Activated gamma-delta T cell treated with anti-CD3 and anti-CD28 coated beads, Interleukin-2, amount 50 U/mL, for 16 hours (primary cell): Measurements from ENCODE around the gene LILRB1.
"Not testable (repeated sequence)": the region's sequence is repeated elsewhere in the genome, so short reads cannot be mapped to it uniquely, and the experiment has no call there.

Experiments used
- DNase-seq: peaks from one replicate; pipeline ENCODE4 v3.0.0-alpha.2; 2020; ENCODE audit warnings: low read depth

LILRB1 gene

DNA sequence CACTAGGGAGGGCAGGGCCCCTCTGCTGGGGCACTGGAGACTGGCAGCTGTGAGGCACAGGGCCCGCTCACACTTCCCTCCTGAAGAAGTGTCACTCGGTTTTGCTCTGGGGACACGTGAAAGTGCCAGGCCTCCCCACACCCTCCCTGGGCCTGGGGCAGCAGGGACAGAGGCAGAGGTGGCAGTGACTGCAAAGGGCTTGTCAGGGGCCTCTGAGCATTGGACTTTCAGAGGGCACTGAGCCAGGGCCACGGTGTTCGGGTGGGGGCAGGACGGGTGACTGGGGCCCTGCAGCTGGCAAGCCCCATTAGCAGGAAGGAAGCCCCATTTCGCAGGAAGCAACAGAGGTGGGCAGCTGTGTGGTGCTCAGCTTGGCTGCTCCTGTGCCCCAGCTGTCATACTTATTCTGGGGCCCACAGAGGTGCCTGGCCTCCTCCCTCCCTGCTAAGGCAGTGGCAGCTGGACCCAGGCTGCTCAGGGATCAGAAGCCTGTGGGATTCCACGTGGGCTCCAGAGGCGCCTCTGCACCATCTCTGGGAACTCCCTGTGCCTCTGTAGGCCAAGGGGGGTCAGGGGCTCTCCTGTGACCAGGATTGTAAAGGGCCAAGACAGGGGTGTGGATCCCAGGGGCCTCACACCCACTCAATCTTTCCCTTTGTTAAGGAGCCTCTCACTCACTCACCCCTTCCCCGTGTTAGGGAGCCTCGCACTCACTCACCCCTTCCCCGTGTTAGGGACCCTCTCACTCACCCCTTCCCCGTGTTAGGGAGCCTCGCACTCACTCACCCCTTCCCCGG is 5.2 kb upstream of the LILRB1 start:
- DNase-seq: not testable (repeated sequence)

GRCh38 chr19:54626757-54627156 is 3.5 kb upstream of the LILRB1 start:
- DNase-seq: no peak

DNA sequence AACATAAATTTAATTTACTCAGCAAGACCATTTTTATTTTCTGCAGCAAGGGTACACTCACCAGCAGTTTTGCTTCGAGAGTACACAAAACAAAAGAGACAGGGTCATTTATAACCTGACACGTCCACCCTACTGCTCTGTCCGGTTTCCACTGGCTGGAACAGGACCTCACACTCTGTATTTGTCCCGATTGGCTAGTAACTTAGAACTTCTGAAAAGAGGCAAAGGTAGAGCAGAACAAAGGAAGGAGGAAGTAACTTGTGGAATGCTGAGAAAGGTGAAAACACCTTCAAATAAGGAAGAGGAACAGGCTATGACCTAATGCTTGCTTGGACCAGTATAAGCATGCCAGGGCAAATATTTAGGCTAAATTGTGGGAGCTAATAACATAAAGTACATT is 2.4 kb upstream of the LILRB1 start:
- DNase-seq: not testable (repeated sequence)

- no peak for DNase-seq
Observed at GRCh38 chr19:54630782-54631181, 498 bp downstream of the LILRB1 start.

- DNase-seq: not testable (repeated sequence)
Observed at GRCh38 chr19:54631489-54632337, 1.4 kb downstream of the LILRB1 start.

DNA sequence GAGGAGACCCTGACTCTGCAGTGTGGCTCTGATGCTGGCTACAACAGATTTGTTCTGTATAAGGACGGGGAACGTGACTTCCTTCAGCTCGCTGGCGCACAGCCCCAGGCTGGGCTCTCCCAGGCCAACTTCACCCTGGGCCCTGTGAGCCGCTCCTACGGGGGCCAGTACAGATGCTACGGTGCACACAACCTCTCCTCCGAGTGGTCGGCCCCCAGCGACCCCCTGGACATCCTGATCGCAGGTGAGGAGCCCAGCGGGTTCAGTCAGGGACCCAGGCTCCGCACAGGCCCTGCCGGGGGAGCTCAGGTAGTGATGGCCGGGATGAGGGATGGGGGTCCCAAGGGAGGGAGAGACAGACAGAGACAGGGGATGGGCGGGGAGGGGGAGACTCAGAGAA is 2.2 kb downstream of the LILRB1 start:
- DNase-seq: not testable (repeated sequence)

DNA sequence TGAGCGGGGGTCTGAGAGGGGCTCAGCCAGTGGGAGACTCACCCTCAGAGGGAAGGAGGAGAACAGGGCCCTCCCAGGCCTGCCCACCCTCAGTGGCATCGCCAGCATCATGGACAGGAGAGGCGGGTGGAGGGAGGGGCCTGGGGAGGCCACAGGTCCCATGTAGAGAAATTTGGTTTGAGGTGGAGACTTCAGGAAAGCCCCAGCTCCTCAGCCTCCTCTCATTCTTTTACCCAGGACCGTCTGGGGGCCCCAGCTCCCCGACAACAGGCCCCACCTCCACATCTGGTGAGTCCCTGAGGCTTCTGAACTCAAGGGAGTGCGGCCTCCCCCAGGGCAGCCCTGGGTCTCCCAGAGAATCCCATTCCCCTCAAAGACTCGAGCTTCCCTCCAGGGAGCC is 3.1 kb downstream of the LILRB1 start:
- no peak for DNase-seq

DNA sequence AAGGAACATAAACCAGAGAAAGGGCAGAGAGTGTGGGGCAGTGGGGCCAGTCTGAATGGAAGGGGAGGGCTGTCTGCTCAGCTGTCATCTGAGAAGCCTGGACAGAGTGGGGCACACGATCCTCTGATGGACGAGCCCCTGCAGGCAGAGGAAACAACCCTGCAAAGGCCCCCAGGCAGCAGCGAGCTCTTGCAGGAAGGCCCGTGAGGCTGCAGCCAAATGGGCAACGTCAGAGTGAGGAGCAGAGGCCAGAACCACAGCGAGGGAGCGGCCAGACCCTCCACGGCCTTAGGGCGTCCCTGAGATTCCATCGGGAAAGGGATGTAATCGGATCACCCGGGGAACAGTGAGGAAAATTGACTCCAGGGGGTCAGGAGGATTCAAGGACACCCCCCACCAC is 5.8 kb downstream of the LILRB1 start:
- not testable (repeated sequence) for DNase-seq

DNA sequence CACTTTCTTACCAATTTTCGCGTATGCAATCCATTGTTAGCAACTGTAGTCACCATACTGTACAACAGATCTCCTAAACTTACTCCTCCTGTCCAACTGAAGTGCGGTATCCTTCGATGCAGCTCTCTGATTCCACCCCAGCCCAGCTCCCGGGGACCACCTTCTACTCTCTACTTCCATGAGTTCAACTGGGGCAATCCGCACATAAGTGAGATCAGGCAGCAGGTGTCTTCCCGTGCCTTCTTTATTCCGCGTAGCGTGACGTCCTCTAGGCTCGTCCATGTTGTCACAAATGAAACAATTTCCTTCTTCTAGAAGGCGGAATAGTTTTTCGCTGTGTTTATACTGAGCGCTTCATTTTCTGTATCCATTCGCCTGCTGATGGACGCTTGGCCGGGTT is 8.4 kb downstream of the LILRB1 start:
- no peak for DNase-seq

- DNase-seq: not testable (repeated sequence)
Observed at GRCh38 chr19:54642953-54643352, 12.7 kb downstream of the LILRB1 start.

DNA sequence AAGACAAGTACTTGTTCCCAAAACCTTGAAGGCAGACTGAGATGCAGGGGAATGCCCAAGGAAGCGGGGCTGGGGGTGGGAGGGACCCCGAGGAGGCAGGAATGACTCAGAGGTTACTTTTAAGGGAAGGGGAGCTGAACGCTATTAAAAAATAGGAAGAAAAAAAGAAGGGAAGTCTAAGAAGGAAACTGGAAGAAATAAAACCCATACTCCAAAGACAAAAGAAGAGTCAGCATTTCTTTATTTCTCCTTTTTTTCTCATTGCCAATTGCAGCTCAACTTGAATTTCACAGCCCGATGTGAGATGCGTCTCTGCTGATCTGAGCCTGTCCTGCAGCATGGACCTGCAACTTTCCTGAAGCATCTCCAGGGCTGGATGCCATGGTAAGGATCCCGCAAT is 13.3 kb downstream of the LILRB1 start:
- not testable (repeated sequence) for DNase-seq

- no peak for DNase-seq
Observed at GRCh38 chr19:54644056-54644455, 13.8 kb downstream of the LILRB1 start.

DNA sequence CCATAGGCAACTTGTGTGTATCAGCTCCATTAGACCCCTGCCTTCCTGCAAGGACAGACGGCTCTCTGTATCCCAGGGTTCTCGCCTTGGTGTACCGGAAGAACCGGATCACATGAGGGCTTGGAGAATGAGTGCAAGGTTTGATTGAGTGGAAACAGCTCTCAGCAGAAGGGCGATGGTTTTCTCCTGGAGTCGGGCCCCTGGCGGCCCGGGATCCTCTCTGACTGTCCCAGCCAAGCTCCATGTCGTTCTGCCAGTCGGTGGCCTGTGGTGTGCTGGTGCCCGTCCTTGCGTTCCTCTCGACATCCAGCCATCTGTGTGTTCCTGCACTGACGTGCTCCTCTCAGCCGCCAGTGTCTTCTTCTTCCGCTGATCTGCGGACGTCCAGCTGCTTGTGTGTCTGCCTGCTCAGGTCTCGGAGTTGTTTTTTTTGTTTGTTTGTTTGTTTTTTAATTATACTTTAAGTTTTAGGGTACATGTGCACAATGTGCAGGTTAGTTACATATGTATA is 16.1 kb downstream of the LILRB1 start:
- DNase-seq: no peak

DNA sequence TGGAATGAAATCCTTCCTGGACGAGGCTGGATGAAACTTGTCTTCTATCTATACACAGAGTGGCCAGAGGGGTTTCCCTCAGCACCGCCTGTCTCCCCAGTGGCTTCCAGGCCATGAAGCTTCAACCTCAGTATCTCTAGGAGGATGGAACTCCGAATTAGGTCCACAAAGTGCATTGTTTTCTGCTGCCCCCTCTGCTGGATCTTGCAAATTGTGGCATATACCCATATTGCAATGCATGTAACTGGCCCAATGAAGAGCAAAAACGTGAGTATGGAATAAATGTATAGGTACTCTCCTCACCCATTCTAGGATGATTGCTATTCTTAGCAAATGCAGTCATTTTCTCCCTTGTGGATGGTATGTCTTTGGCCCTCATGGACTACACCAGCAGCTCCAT is 17.8 kb downstream of the LILRB1 start:
- no peak for DNase-seq

DNA sequence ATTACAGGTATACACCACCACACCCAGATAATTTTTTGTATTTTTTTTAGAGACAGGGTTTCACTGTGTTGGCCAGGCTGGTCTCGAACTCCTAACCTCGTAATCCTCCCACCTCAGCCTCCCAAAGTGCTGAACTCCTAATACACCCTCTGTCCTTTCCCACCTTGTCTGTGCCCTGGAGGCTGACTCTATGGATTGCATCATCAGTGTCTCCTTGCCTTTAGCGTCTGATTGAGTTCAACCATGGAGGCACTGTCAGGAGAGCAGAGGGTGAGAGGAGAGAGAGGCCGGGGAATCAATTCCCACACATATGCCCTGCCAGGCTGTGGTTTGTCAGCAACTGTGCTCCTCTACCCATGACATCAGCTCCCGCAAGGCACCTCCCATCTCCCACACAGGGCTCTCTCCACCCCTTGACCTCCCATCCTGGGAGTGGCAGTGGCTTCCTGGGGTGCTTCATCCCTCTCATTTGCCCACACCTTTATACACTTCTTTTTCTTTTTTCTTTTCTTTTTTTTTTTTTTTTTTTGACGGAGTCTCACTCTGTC is 19.9 kb downstream of the LILRB1 start:
- DNase-seq: no peak

DNA sequence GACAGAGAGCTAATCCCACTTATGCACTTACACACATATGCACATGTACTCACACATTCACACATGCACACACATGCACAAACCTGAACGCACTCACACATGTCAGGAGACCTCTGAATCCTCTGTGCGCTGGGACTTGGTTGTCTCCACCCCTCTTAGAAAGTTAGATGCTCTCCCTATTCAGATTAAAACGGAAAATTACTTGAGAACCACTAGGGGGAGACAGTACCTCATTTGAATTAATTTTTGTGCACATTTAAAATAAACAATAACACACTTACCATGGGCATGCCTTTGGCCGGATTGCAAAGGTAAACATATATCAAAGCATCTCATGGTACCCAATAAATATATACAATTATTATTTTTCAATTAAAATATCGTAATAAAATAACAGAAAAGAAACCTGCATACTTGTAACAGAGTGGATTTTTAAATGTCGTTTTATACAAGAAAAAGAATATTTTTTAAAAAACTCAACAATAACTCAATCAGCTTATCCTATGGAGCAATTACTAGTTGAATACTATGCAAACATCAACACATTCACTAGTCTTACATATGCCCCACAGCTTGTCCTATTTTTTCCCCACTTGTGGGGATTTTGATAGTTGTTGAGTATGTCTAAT is 23.0 kb downstream of the LILRB1 start:
- DNase-seq: no peak

DNA sequence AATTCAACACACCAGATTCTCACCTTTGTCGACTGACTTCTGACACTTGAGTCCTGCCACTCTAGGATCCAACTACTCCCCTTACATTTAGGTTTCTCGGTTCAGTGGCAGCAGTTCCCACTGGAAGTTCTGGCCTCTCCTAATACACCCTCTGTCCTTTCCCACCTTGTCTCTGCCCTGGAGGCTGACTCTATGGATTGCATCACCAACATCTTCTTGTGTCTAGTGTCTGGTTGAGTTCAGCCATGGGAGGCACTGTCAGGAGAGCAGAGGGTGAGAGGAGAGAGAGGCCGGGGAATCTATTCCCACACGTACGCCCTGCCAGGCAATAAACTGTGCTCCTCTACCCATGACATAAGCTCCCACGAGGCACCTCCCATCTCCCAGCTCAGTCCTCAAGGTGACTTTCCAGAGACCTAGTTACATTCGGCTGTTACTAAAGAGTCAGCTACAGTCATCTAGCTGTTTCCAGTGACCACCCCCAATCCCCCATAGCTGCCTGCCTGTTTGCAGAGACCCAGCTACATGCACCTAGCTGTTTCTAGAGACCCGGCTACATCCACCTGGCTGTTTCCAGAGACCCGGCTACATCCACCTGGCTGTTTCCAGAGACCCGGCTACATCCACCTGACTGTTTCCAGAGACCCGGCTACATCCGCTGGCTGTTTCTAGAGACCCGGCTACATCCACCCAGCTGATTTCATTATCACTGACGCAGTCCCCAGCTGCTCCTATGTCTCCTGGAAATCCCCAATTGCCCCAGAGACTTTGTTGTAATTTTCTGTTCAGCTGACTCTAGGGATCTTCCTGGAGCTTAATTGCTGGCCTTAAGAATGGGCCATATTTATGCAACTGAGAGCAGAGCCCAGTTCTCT is 24.4 kb downstream of the LILRB1 start:
- DNase-seq: no peak

- no peak for DNase-seq
Observed at GRCh38 chr19:54659300-54659699, 29.0 kb downstream of the LILRB1 start.

- DNase-seq: no peak
Observed at GRCh38 chr19:54660306-54660705, 30.0 kb downstream of the LILRB1 start.

DNA sequence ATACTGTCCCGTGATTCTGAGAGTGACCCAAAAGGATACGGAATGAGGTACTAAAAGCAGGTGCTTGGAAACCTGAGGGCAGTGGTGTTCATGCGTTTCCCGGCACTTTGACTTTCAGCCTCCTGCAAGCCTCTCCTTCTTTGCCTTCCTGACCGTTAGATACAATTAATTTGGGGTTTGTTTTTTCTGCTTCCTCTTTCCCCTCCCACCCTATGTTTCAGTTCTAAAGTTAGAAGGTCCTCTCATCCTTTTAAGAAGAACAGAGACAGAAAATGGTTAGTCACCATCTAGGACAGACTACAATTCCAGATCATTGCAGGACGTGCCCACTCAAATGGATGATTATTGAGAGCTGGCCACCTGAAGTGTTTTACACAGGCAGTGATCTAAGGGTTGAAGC is 30.7 kb downstream of the LILRB1 start:
- no peak for DNase-seq

- no peak for DNase-seq
Observed at GRCh38 chr19:54661846-54662481, 31.7 kb downstream of the LILRB1 start.
